WERI-Rb-1 (cell line): Measurements from ENCODE around the gene ZYX.

Experiments used
- DNase-seq: peaks from one replicate; pipeline ENCODE4 v3.0.0-alpha.2; 2020
- H3K27ac ChIP-seq: fragments of 250-450 bp; sonication (Bioruptor Pico); 2 replicates; pipeline ENCODE4 v1.5.1; 2020; ENCODE audit warnings: mild to moderate bottlenecking, moderate library complexity
- H3K27me3 ChIP-seq: fragments of 250-450 bp; sonication (Bioruptor Pico); 2 replicates; pipeline ENCODE4 v1.5.1; 2021; ENCODE audit warnings: mild to moderate bottlenecking, low read depth, moderate library complexity; ENCODE audit not compliant: insufficient read depth, severe bottlenecking
- H3K36me3 ChIP-seq: fragments of 250-450 bp; sonication (Bioruptor Pico); 2 replicates; pipeline ENCODE4 v1.5.1; 2020; ENCODE audit warnings: mild to moderate bottlenecking, moderate library complexity
- H3K4me3 ChIP-seq: 2 replicates; pipeline ENCODE4 v1.5.1; 2011; ENCODE audit warnings: low read depth, mild to moderate bottlenecking, control low read depth, low read length
- H3K9me3 ChIP-seq: fragments of 250-450 bp; sonication (Bioruptor Pico); 2 replicates; pipeline ENCODE4 v1.5.1; 2021; ENCODE audit warnings: mild to moderate bottlenecking, moderate library complexity; ENCODE audit not compliant: severe bottlenecking
- CTCF ChIP-seq: IDR thresholded peaks from 2 replicates; pipeline ENCODE4 v1.5.1; 2011; ENCODE audit warnings: low read depth, mild to moderate bottlenecking, control low read depth, inconsistent platforms, low read length

Gene ZYX

GRCh38 chr7:143359771-143360353 is 21.3 kb upstream of the ZYX start:
- Histone ChIP-seq H3K4me3 (no peak overlapping the region), H3K27ac (no peak overlapping the region), H3K9me3 (no peaks in the 10 kb centered on the region), H3K36me3 (no peaks in the 10 kb centered on the region), H3K27me3 (peaks cover 15% of the 10 kb centered on the region)
- DNase-seq: no peak
- no peak for TF ChIP-seq CTCF

GRCh38 chr7:143360788-143361551 is 20.2 kb upstream of the ZYX start:
- Histone ChIP-seq H3K4me3 (no peak overlapping the region), H3K27me3 (peaks cover 15% of the 10 kb centered on the region), H3K27ac (no peak overlapping the region), H3K9me3 (no peaks in the 10 kb centered on the region), H3K36me3 (no peaks in the 10 kb centered on the region)
- no peak for TF ChIP-seq CTCF
- no peak for DNase-seq

GRCh38 chr7:143361552-143362130 is 19.5 kb upstream of the ZYX start:
- no peaks in the 10 kb centered on the region for H3K36me3 ChIP-seq
- DNase-seq: no peak
- peak overlapping the region; percentile 59 for H3K4me3 ChIP-seq
- H3K9me3 ChIP-seq: no peaks in the 10 kb centered on the region
- no peak overlapping the region for H3K27ac ChIP-seq
- no peak for TF ChIP-seq CTCF
- peaks cover 15% of the 10 kb centered on the region for H3K27me3 ChIP-seq

- no peaks in the 10 kb centered on the region for H3K36me3 ChIP-seq
- no peaks in the 10 kb centered on the region for H3K9me3 ChIP-seq
- no peak within 1 kb of the TSS for H3K27ac ChIP-seq
- peak within 1 kb of the TSS; percentile 59 for H3K4me3 ChIP-seq
- no peak for TF ChIP-seq CTCF
- DNase-seq: peak; percentile 17
- H3K27me3 ChIP-seq: peaks cover 15% of the 10 kb centered on the region
Observed at GRCh38 chr7:143362131-143363015, 18.8 kb upstream of the ZYX start, which contains the start of gene FAM131B. FAM131B (minus strand) TSS chr7:143362713; CDS start chr7:143362603, 110 bp downstream.

- Histone ChIP-seq H3K4me3 (peak overlapping the region; percentile 35), H3K27ac (no peak overlapping the region), H3K9me3 (no peaks in the 10 kb centered on the region), H3K27me3 (peaks cover 15% of the 10 kb centered on the region), H3K36me3 (no peaks in the 10 kb centered on the region)
- no peak for TF ChIP-seq CTCF
- DNase-seq: no peak
Observed at GRCh38 chr7:143363016-143363937, 17.9 kb upstream of the ZYX start.
